Natural killer cell (primary cell): ENCODE data around the gene RPL6. TPM values are rescaled to one million over a fixed set of nuclear protein-coding genes. Genes with fewer than 3 reads are reported as not detected.

Experiments used
- ATAC-seq, 3 donors: fragments of 150-1000 bp in 2 of 3; fragments of 200-7000 bp in 1 of 3; cut with Tn5 transposase; 1 replicate in 1 of 3; 2 replicates in 2 of 3; pipeline ENCODE4 v1.10.0; 2021; ENCODE audit warnings: mild to moderate bottlenecking in 2 of 3, moderate library complexity in 2 of 3
- DNase-seq, 2 donors: peaks; one replicate each; pipeline versions ENCODE4 v3.0.0 to v3.0.0-alpha.2; 2013 to 2021; ENCODE audit warnings: mixed read lengths in 1 of 2
- H3K27ac ChIP-seq: one replicate; pipeline ENCODE4 v1.5.1; 2013; ENCODE audit warnings: mild to moderate bottlenecking, low read length
- H3K27me3 ChIP-seq: one replicate; pipeline ENCODE4 v1.6.1; 2013; ENCODE audit warnings: low read length; ENCODE audit not compliant: control insufficient read depth, insufficient read depth
- H3K36me3 ChIP-seq: one replicate; pipeline ENCODE4 v1.6.1; 2013; ENCODE audit warnings: low read length; ENCODE audit not compliant: control insufficient read depth, insufficient read depth
- H3K4me1 ChIP-seq: one replicate; pipeline ENCODE4 v1.6.1; 2013; ENCODE audit warnings: low read length; ENCODE audit not compliant: control insufficient read depth, insufficient read depth
- H3K4me3 ChIP-seq: one replicate; pipeline ENCODE4 v1.5.1; 2013; ENCODE audit warnings: low read length
- H3K9me3 ChIP-seq: one replicate; pipeline ENCODE4 v1.6.1; 2013; ENCODE audit warnings: low read length; ENCODE audit not compliant: control insufficient read depth, insufficient read depth
- H3K27ac Mint-ChIP-seq, 2 donors: one replicate each; pipeline ENCODE4 v1.8.0; 2022; ENCODE audit warnings: mild to moderate bottlenecking in 2 of 2, mixed read lengths in 2 of 2, moderate library complexity in 1 of 2
- H3K27me3 Mint-ChIP-seq, 2 donors: one replicate each; pipeline ENCODE4 v1.8.0; 2022; ENCODE audit warnings: low read depth in 2 of 2, mixed read lengths in 2 of 2
- H3K36me3 Mint-ChIP-seq: one replicate; pipeline ENCODE4 v1.8.0; 2022; ENCODE audit warnings: mixed read lengths
- H3K4me1 Mint-ChIP-seq, 2 donors: one replicate each; pipeline ENCODE4 v1.8.0; 2022; ENCODE audit warnings: mixed read lengths in 2 of 2
- H3K4me3 Mint-ChIP-seq: one replicate; pipeline ENCODE4 v1.8.0; 2022; ENCODE audit warnings: mild to moderate bottlenecking, moderate library complexity, mixed read lengths
- H3K9me3 Mint-ChIP-seq, 2 donors: one replicate each; pipeline ENCODE4 v1.8.0; 2022; ENCODE audit warnings: mixed read lengths in 2 of 2
- CTCF ChIP-seq: fragments of 200-600 bp; IDR thresholded peaks from one replicate; pipeline ENCODE4 v1.8.0; 2022; ENCODE audit warnings: antibody characterized with exemption
- WGBS: methylation state at CpG from one replicate; pipeline ENCODE4 v1.1.7; 2013; ENCODE audit warnings: missing lambda C conversion rate; ENCODE audit not compliant: insufficient coverage; 5-methylcytosine and 5-hydroxymethylcytosine counted together
- intact Hi-C: fragments of 100-400 bp; cut with micrococcal nuclease; formaldehyde crosslinking; loops from one replicate; pipeline ENCODE4 v1.14.2; 2022
- total RNA-seq, 4 donors: library from RNA; stranded (reverse); fragments of 120-200 nt in 1 of 4; gene quantifications; one replicate each; pipeline versions ENCODE4 v1.2.3 to v1.2.4, GENCODE V29; 2013 to 2022

RPL6 gene
- total RNA-seq, 3 donors from 2014 or later (not counting 1 experiment from before 2014, with no cell fraction given), result 893 to 1,024 (median 955) TPM

DNA sequence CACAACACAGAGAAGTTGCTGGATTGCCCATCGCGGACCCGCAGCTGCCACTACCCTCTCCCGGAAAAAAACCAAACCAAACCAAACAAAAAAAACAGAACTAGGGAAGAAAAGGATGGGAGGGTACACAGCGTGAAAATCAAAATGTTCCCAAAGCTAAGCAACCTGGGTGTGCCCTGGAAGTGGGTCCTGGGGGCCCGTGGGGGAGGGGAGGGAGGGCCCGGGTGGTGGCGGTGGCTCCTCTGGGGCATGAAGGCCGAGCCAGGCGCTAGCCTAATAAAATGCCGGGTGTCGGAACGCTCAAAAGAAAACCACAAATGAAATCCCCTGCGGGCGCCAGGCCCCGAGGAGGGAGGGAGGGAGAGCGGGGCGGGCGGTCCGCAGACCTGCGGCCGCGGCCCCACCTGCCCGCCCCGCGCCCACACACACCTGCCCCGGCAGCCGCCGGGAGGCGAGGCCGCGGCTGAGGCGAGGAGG is 28.0 kb downstream of the RPL6 start:
- no peaks in the 10 kb centered on the region for H3K27me3 ChIP-seq
- WGBS, result under 1% methylated on average over 29 of the region's 33 CpGs
- peak overlapping the region; percentile 52 for H3K27ac ChIP-seq
- Mint-ChIP-seq H3K27ac (peak overlapping the region; percentile 81 to 96), H3K4me1 (peaks cover 25 to 28% of the 10 kb centered on the region in 2 donors), H3K9me3 (no peaks in the 10 kb centered on the region), H3K36me3 (no peaks in the 10 kb centered on the region), H3K27me3 (no peaks in the 10 kb centered on the region), H3K4me3 (peak overlapping the region; percentile 99)
- intact Hi-C loops, result no loop called here
- H3K9me3 ChIP-seq, result no peaks in the 10 kb centered on the region
- H3K4me1 ChIP-seq, result peaks cover 20% of the 10 kb centered on the region
- peak; percentile 29 to 52 (median 41) for ATAC-seq
- H3K36me3 ChIP-seq, result no peaks in the 10 kb centered on the region
- H3K4me3 ChIP-seq, result peak overlapping the region; percentile 49
- no peak for TF ChIP-seq CTCF
- peak; percentile 45 to 65 for DNase-seq

- Histone ChIP-seq H3K27me3 (no peaks in the 10 kb centered on the region), H3K27ac (peak overlapping the region; percentile 21), H3K36me3 (no peaks in the 10 kb centered on the region), H3K4me1 (peaks cover 20% of the 10 kb centered on the region), H3K4me3 (peak overlapping the region; percentile 49), H3K9me3 (no peaks in the 10 kb centered on the region)
- Mint-ChIP-seq H3K4me3 (peak overlapping the region; percentile 99), H3K9me3 (no peaks in the 10 kb centered on the region), H3K27ac (peak overlapping the region; percentile 81 to 96), H3K36me3 (no peaks in the 10 kb centered on the region), H3K27me3 (no peaks in the 10 kb centered on the region), H3K4me1 (peaks cover 25 to 30% of the 10 kb centered on the region in 2 donors)
- WGBS, result 57% methylated on average over 34 of the region's 34 CpGs
- DNase-seq (peak; percentile 8 to 17), ATAC-seq (no peak)
- no peak for TF ChIP-seq CTCF
- intact Hi-C loops, result no loop called here
Measured at GRCh38 chr12:112380663-112381405, 28.6 kb downstream of the RPL6 start.

DNA sequence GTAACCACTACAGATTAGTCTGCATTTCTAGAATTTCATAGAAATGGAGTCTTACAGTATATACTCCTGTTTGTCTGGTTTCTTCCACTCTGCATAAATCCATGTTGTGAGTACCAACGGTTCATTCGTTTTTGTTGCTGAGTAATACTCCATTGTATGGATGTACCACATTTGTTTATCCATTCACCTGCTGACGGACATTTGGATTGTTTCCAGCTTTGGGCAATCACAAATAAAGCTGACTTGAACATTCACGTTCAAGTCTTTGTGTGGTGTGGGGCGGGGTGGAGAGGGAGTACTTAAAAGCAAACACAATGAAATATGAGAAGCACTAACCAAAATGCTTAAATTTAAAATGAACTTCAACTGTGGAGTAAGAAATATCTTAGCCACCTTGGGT is 34.3 kb downstream of the RPL6 start:
- H3K4me1 Mint-ChIP-seq, result peaks cover 15 to 28% of the 10 kb centered on the region in 2 donors
- DNase-seq (no peak), ATAC-seq (no peak)
- Histone ChIP-seq H3K4me3 (no peak overlapping the region), H3K27ac (no peak overlapping the region), H3K4me1 (peaks cover 1% of the 10 kb centered on the region), H3K36me3 (no peaks in the 10 kb centered on the region), H3K27me3 (no peaks in the 10 kb centered on the region), H3K9me3 (no peaks in the 10 kb centered on the region)
- H3K4me3 Mint-ChIP-seq, result no peak overlapping the region
- no peaks in the 10 kb centered on the region for H3K36me3 Mint-ChIP-seq
- TF ChIP-seq CTCF, result no peak
- H3K27ac Mint-ChIP-seq, result no peak overlapping the region
- WGBS, result 93% methylated on average over 4 of the region's 5 CpGs
- H3K9me3 Mint-ChIP-seq, result no peaks in the 10 kb centered on the region
- H3K27me3 Mint-ChIP-seq, result no peaks in the 10 kb centered on the region
- intact Hi-C loops, result no loop called here
